Measurements from ENCODE around the gene TTI1. TPM values are rescaled to one million over a fixed set of nuclear protein-coding genes. Genes with fewer than 3 reads are reported as not detected.

Gene TTI1
- total and polyA plus RNA-seq, 2 donors (not counting 1 experiment from before 2014, with no cell fraction given): 13.9 to 33.9 TPM

GRCh38 chr20:38055848-38056247, 22.6 kb upstream of the TTI1 start:
- Mint-ChIP-seq H3K27me3 (no peaks in the 10 kb centered on the region), H3K4me1 (peaks cover 13% of the 10 kb centered on the region)

GRCh38 chr20:38055294-38055693, 22.0 kb upstream of the TTI1 start:
- DNase-seq (no peak), ATAC-seq (ENCODE audit: low read depth) (no peak)
- peaks cover 0 to 3% of the 10 kb centered on the region in 2 donors for H3K4me1 ChIP-seq (ENCODE audit: control insufficient read depth in 2 of 2, insufficient read depth in 2 of 2, low read length in 2 of 2)
- H3K27ac Mint-ChIP-seq: no peak overlapping the region
- WGBS (ENCODE audit: insufficient coverage): 83% methylated on average over 4 of the region's 4 CpGs
- no peak overlapping the region for H3K4me2 ChIP-seq (replicated peaks; ENCODE audit: low read depth, low read length, poor library complexity, severe bottlenecking)
- TF ChIP-seq, protein P1, sequence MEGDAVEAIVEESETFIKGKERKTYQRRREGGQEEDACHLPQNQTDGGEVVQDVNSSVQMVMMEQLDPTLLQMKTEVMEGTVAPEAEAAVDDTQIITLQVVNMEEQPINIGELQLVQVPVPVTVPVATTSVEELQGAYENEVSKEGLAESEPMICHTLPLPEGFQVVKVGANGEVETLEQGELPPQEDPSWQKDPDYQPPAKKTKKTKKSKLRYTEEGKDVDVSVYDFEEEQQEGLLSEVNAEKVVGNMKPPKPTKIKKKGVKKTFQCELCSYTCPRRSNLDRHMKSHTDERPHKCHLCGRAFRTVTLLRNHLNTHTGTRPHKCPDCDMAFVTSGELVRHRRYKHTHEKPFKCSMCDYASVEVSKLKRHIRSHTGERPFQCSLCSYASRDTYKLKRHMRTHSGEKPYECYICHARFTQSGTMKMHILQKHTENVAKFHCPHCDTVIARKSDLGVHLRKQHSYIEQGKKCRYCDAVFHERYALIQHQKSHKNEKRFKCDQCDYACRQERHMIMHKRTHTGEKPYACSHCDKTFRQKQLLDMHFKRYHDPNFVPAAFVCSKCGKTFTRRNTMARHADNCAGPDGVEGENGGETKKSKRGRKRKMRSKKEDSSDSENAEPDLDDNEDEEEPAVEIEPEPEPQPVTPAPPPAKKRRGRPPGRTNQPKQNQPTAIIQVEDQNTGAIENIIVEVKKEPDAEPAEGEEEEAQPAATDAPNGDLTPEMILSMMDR (IDR thresholded peaks at IDR 0.05): no peak
- no peak for TF ChIP-seq EZH2 (IDR thresholded peaks at IDR 0.05; ENCODE audit: borderline replicate concordance, insufficient read depth, low read depth, low read length, poor library complexity, severe bottlenecking)
- intact Hi-C loops (cut with micrococcal nuclease): no loop called here
- H3K4me1 Mint-ChIP-seq: peaks cover 12% of the 10 kb centered on the region
- H3K4me3 ChIP-seq (ENCODE audit: control extremely low read depth in 1 of 5, extremely low read depth in 1 of 5, insufficient read depth in 1 of 5, low read depth in 2 of 5, low read length in 4 of 5): no peak overlapping the region
- peaks cover 37% of the 10 kb centered on the region for H3K79me2 ChIP-seq (ENCODE audit: control insufficient read depth, insufficient read depth, low read length)
- CTCF ChIA-PET: interaction anchor here (0.7 to 19.6 kb wide), 5 partner anchors 11 to 164 kb away, joined by 3 to 494 read pairs (median 3); no protein-coding TSS in a partner anchor
- H3K27me3 ChIP-seq (replicated peaks in 1 of 4; ENCODE audit: control extremely low read depth in 1 of 4, control insufficient read depth in 3 of 4, insufficient read depth in 4 of 4, low read length in 3 of 4): no peaks in the 10 kb centered on the region
- no peak overlapping the region for H3K4me3 Mint-ChIP-seq
- H2AFZ ChIP-seq (ENCODE audit: insufficient read depth, low read depth, low read length, poor library complexity, severe bottlenecking): no peak overlapping the region
- H3K9me3 Mint-ChIP-seq (ENCODE audit: insufficient read depth): no peaks in the 10 kb centered on the region
- peaks cover 29% of the 10 kb centered on the region for H4K20me1 ChIP-seq (ENCODE audit: control insufficient read depth, insufficient read depth, low read length, poor library complexity, severe bottlenecking)
- no peaks in the 10 kb centered on the region for H3K27me3 Mint-ChIP-seq
- peaks cover 4 to 58% of the 10 kb centered on the region in 2 experiments for H3K36me3 ChIP-seq (replicated peaks in 1 of 2; ENCODE audit: control extremely low read depth in 1 of 2, control insufficient read depth in 1 of 2, extremely low read depth in 1 of 2, insufficient read depth in 2 of 2, low read length in 1 of 2)
- H3K9me3 ChIP-seq (ENCODE audit: control extremely low read depth in 1 of 3, control insufficient read depth in 2 of 3, insufficient read depth in 1 of 3, low read length in 2 of 3): no peaks in the 10 kb centered on the region
- H3K9ac ChIP-seq (ENCODE audit: low read length): no peak overlapping the region
- H3K27ac ChIP-seq (ENCODE audit: low read length in 2 of 2): no peak overlapping the region
- POLR2A ChIA-PET: no interaction called here

More at GRCh38 chr20:38055848-38056247, 22.6 kb upstream of the TTI1 start:
- ATAC-seq (ENCODE audit: low read depth) (no peak), DNase-seq (no peak)
- Histone ChIP-seq H3K27me3 (replicated peaks in 1 of 4; ENCODE audit: control extremely low read depth in 1 of 4, control insufficient read depth in 3 of 4, insufficient read depth in 4 of 4, low read length in 3 of 4) (no peaks in the 10 kb centered on the region), H3K9me3 (ENCODE audit: control extremely low read depth in 1 of 3, control insufficient read depth in 2 of 3, insufficient read depth in 1 of 3, low read length in 2 of 3) (no peaks in the 10 kb centered on the region), H3K4me1 (ENCODE audit: control insufficient read depth in 2 of 2, insufficient read depth in 2 of 2, low read length in 2 of 2) (peaks cover 0 to 3% of the 10 kb centered on the region in 2 donors), H4K20me1 (ENCODE audit: control insufficient read depth, insufficient read depth, low read length, poor library complexity, severe bottlenecking) (peaks cover 29% of the 10 kb centered on the region), H3K9ac (ENCODE audit: low read length) (no peak overlapping the region), H3K4me2 (replicated peaks; ENCODE audit: low read depth, low read length, poor library complexity, severe bottlenecking) (no peak overlapping the region), H2AFZ (ENCODE audit: insufficient read depth, low read depth, low read length, poor library complexity, severe bottlenecking) (no peak overlapping the region), H3K27ac (ENCODE audit: low read length in 2 of 2) (no peak overlapping the region), H3K4me3 (ENCODE audit: control extremely low read depth in 1 of 5, extremely low read depth in 1 of 5, insufficient read depth in 1 of 5, low read depth in 2 of 5, low read length in 4 of 5) (no peak overlapping the region), H3K79me2 (ENCODE audit: control insufficient read depth, insufficient read depth, low read length) (peaks cover 33% of the 10 kb centered on the region), H3K36me3 (replicated peaks in 1 of 2; ENCODE audit: control extremely low read depth in 1 of 2, control insufficient read depth in 1 of 2, extremely low read depth in 1 of 2, insufficient read depth in 2 of 2, low read length in 1 of 2) (peaks cover 4 to 58% of the 10 kb centered on the region in 2 experiments)
- Mint-ChIP-seq H3K27ac (no peak overlapping the region), H3K9me3 (ENCODE audit: insufficient read depth) (no peaks in the 10 kb centered on the region), H3K4me3 (no peak overlapping the region)
- TF ChIP-seq, protein P1 (IDR thresholded peaks at IDR 0.05): no peak
- no peak for TF ChIP-seq EZH2 (IDR thresholded peaks at IDR 0.05; ENCODE audit: borderline replicate concordance, insufficient read depth, low read depth, low read length, poor library complexity, severe bottlenecking)
- ChIA-PET POLR2A (no interaction called here), CTCF (interaction anchor here (0.8 to 19.6 kb wide), 8 partner anchors 12 to 164 kb away, joined by 3 to 494 read pairs (median 6); partner anchors contain the start of gene TGM2)
- intact Hi-C loops (cut with micrococcal nuclease): loop anchor here (2.0 kb wide), 1 partner anchor 17 kb away; no protein-coding TSS in a partner anchor
- WGBS (ENCODE audit: insufficient coverage): 95% methylated on average over 3 of the region's 6 CpGs

Data from B cell (primary cell).